ENCODE data around the gene NFIB. TPM values are rescaled to one million over a fixed set of nuclear protein-coding genes. Genes with fewer than 3 reads are reported as not detected.
A peak's percentile ranks its signal among the peaks of the same experiment; 100 is the strongest.

The NFIB gene
- total RNA-seq, 2 donors from 2014 or later: 54.8 to 114 TPM

GRCh38 chr9:14271093-14271673, 42.8 kb downstream of the NFIB start:
- Histone ChIP-seq H3K4me1 (ENCODE audit: control insufficient read depth in 1 of 2, low read depth in 2 of 2) (peaks cover 37 to 60% of the 10 kb centered on the region in 2 donors), H3K27me3 (replicated peaks; ENCODE audit: insufficient read depth) (no peaks in the 10 kb centered on the region), H3K9me3 (no peaks in the 10 kb centered on the region), H3K36me3 (no peaks in the 10 kb centered on the region), H3K27ac (peak overlapping the region in 1 of 2 donors; percentile 6), H3K4me3 (peak overlapping the region; percentile 33)
- DNase-seq (ENCODE audit: low spot score) (no peak), ATAC-seq (ENCODE audit: insufficient number of reproducible peaks, low FRiP score, low read depth) (no peak)
- TF ChIP-seq CTCF (IDR thresholded peaks at IDR 0.05): no peak

DNA sequence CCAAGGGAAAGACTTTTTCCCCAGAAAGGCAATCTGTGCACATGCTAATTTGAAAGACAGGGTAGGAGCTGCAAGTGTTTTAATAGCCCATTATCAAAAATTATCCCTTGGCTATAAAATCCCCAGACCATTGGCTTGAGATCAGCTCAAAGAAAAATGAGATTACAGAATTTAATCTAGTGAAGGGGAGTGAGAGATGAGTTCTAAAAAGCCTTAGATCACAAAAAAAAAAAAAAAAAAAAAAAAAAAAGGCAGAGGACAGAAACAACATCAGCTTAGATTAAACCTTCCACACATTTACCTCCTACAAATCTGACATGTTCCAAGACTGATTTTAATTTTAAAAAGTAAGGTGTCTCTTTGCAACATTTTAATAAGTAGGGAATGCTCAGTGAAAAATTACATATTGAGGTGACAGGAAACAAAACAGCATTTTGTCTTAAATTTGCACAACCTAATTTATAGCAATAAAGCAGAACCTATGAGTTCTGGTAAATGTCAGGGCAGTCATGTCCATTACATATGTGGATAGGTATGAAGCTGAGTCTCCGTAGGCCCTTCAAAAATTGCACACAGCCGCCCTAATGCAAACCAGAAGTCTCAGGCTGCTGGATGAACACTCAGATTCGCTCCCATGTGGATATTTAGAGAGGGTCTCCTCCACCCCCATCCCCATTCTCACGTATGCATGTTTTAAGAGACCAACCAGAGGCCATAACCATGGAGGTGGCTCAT, 43.4 kb downstream of the NFIB start:
- no peaks in the 10 kb centered on the region for H3K27me3 ChIP-seq (replicated peaks; ENCODE audit: insufficient read depth)
- no peaks in the 10 kb centered on the region for H3K36me3 ChIP-seq
- no peaks in the 10 kb centered on the region for H3K9me3 ChIP-seq
- H3K4me1 ChIP-seq (ENCODE audit: control insufficient read depth in 1 of 2, low read depth in 2 of 2): peaks cover 37 to 55% of the 10 kb centered on the region in 2 donors
- no peak for ATAC-seq (ENCODE audit: insufficient number of reproducible peaks, low FRiP score, low read depth)
- H3K4me3 ChIP-seq: no peak overlapping the region
- no peak for TF ChIP-seq CTCF (IDR thresholded peaks at IDR 0.05)
- peak overlapping the region in 1 of 2 donors; percentile 6 for H3K27ac ChIP-seq
- DNase-seq (ENCODE audit: low spot score): no peak

GRCh38 chr9:14269916-14270315, 44.0 kb downstream of the NFIB start:
- Histone ChIP-seq H3K4me1 (ENCODE audit: control insufficient read depth in 1 of 2, low read depth in 2 of 2) (peaks cover 37 to 49% of the 10 kb centered on the region in 2 donors), H3K4me3 (no peak overlapping the region), H3K27ac (no peak overlapping the region), H3K27me3 (replicated peaks; ENCODE audit: insufficient read depth) (no peaks in the 10 kb centered on the region), H3K9me3 (no peaks in the 10 kb centered on the region), H3K36me3 (no peaks in the 10 kb centered on the region)
- TF ChIP-seq CTCF (IDR thresholded peaks at IDR 0.05): no peak
- ATAC-seq (ENCODE audit: insufficient number of reproducible peaks, low FRiP score, low read depth): no peak
- DNase-seq (ENCODE audit: low spot score): no peak

DNA sequence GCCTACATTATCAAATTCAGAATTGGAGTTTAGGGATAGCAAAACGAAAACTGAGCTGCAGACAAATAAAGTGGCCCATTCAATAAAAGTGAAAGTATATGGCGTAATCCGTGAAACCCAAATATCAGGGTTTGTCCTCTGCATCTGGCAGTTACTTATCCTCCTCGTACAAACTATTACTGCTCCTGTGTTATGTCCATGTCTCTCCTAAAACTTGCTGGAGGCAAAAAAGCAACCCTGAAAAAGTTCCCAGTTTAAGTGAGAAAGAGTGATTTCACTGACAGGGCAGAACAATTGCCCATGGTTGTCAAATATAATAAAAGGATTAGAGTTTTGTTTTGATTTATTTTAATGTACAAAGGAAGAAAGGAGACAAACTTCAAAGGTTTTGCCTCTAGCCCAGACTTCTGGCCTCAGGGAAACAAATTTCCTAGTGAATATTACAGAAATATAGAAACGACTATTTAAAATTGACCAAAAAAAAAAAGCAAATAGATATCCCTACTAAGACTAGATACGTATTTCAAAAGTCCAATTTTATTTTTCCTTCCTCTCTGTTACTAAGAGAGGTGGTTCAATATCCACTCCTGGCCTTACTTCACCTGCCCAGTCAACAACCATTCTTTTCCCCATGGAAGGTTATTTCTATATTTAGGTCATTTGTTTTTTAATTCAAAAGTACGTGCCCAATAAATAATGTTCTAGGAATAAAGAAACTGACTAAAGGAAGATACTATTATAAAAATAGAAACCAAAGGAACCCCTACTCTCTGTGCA, 50.0 kb downstream of the NFIB start:
- no peaks in the 10 kb centered on the region for H3K27me3 ChIP-seq (replicated peaks; ENCODE audit: insufficient read depth)
- no peaks in the 10 kb centered on the region for H3K36me3 ChIP-seq
- no peak overlapping the region for H3K27ac ChIP-seq
- H3K4me1 ChIP-seq (ENCODE audit: control insufficient read depth in 1 of 2, low read depth in 2 of 2): peaks cover 0 to 19% of the 10 kb centered on the region in 2 donors
- no peak for DNase-seq (ENCODE audit: low spot score)
- no peak overlapping the region for H3K4me3 ChIP-seq
- no peaks in the 10 kb centered on the region for H3K9me3 ChIP-seq
- no peak for ATAC-seq (ENCODE audit: insufficient number of reproducible peaks, low FRiP score, low read depth)
- TF ChIP-seq CTCF (IDR thresholded peaks at IDR 0.05): no peak

DNA sequence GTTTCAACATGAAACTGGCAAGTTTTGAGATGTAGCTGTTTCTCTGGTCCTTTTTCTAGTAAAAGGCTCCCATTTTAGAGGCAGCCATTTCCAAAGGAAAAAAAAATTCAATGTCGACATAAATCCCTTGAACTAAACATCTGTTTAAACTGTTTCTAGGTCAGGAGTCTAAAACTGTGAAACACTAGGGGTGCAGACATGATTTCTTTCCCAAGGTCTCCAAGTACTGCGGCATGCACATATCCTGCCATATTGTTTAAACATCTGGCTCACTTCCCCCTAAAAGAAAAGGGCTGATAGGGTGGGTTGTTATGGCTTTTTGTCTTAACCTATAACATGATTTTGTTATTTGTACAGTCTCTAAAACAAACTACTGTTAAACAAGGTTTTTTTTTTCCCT, 51.1 kb downstream of the NFIB start:
- no peak for ATAC-seq (ENCODE audit: insufficient number of reproducible peaks, low FRiP score, low read depth)
- Histone ChIP-seq H3K4me1 (ENCODE audit: control insufficient read depth in 1 of 2, low read depth in 2 of 2) (peaks cover 0 to 30% of the 10 kb centered on the region in 2 donors), H3K4me3 (no peak overlapping the region), H3K36me3 (no peaks in the 10 kb centered on the region), H3K27ac (no peak overlapping the region), H3K9me3 (no peaks in the 10 kb centered on the region), H3K27me3 (replicated peaks; ENCODE audit: insufficient read depth) (no peaks in the 10 kb centered on the region)
- DNase-seq (ENCODE audit: low spot score): no peak
- TF ChIP-seq CTCF (IDR thresholded peaks at IDR 0.05): no peak
